T47D (cell line): ENCODE data around the gene PPP1R12B.
A peak's percentile ranks its signal among the peaks of the same experiment; 100 is the strongest.
"Not testable (repeated sequence)": the region's sequence is repeated elsewhere in the genome, so short reads cannot be mapped to it uniquely, and the experiment has no call there.

Experiments used
- DNase-seq, 2 experiments: peaks; one replicate each; pipeline versions ENCODE4 v3.0.0 to v3.0.0-alpha.2; 2011 to 2012; ENCODE audit warnings: low read depth in 1 of 2, low spot score in 1 of 2
- JUND ChIP-seq: IDR thresholded peaks from 2 replicates; pipeline ENCODE4 v1.6.1; 2012; ENCODE audit warnings: low read depth
- in situ Hi-C: cut with HindIII; loops from 2 replicates; pipeline ENCODE4 v1.10.0; 2016; ENCODE audit warnings: low sequenced_read_pairs, low pct_unique_long_range_greater_than_20kb

PPP1R12B gene

DNA sequence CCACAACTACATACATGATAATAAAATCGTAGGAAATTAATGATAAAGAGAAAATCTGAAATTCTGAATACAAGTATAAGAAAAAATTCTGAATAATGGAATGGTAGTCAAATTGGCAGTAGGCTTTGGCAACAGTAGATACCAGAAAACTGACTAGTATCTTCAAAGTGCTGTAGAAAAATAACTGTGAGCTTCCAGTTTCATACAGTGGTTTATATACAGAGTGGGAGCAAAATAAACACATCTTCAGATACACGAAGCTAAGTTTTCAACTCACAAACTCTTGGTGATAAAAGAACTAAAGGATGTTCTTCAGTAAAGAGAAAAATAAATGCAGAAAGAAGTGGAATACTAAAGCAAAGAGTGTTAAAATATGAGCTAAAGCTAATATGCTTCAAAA lies 173.4 kb downstream of the PPP1R12B start:
- in situ Hi-C loops, result no loop called here
- DNase-seq, result no peak
- TF ChIP-seq JUND, result no peak

- in situ Hi-C loops, DNase-seq: not testable (repeated sequence)
These were observed 177.6 kb downstream of the PPP1R12B start for GRCh38 chr1:202526056-202526455.

DNA sequence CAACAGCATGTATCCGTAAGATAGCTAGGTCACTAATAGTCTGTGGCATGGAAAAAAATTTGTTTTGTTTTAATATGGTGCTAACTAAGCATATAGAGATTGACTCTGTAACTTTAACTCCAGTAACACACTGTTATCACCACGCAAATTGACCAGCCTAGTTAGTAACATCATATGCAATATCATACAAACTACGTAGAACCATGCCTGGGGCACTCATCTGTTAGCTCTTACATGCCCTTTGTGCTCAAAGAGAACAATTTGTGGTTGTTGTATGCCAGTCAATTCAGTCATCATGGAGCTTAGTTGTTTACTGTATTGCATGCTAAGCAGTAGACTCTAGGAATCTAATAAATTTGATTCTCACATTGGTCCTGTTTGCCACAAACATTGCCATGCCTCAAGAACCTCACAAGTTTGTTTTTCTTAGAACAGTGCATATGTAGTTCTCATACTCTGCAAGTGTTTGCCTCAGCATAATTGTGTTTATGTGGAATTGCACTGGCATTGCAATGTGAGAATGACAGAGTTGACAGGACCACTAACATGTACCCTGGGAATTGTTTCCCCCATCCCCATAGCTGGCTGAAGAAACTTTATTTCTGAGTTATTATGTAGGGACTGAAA lies 179.7 kb downstream of the PPP1R12B start:
- DNase-seq, in situ Hi-C loops: not testable (repeated sequence)

DNA sequence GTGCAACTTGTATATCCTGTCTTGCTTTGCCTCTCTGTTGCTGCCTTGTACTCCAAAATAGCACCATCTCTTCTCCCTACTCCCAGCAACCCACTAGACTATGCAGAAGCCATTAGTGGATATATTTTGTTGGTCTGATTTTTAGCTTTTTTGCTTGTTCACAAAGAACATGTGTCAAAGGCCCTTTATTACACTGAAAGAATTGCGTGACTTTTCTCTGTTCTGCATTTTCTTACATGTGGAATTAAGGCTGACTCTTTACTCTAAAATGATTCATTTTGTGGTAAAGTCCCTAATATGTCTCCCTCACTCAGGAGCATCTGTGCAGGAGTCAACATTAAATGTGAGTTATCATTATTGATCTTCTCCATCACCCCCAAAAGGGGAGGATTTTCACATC lies 182.2 kb downstream of the PPP1R12B start:
- DNase-seq, in situ Hi-C loops: not testable (repeated sequence)

DNA sequence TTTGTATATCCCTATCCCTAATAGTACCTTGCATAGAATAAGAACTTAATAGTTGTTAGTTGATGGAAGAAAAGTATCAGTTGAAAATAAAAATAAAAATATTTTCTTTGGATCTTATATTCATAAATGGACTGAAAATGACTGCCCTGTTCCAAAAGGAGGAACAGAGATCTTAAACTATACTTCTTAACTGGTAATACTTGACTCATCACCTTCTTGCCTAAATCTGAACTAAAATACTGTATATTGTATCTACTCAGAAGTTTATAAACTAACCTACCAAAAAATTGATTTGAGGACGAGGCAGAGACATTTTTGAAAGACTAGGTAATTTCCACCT lies 182.9 kb downstream of the PPP1R12B start:
- no peak for DNase-seq
- in situ Hi-C loops, result no loop called here

GRCh38 chr1:202531812-202532616 lies 183.5 kb downstream of the PPP1R12B start:
- DNase-seq, in situ Hi-C loops: not testable (repeated sequence)

More for the DNA sequence above, 182.9 kb downstream of the PPP1R12B start:
- TF ChIP-seq JUND, result no peak

DNA sequence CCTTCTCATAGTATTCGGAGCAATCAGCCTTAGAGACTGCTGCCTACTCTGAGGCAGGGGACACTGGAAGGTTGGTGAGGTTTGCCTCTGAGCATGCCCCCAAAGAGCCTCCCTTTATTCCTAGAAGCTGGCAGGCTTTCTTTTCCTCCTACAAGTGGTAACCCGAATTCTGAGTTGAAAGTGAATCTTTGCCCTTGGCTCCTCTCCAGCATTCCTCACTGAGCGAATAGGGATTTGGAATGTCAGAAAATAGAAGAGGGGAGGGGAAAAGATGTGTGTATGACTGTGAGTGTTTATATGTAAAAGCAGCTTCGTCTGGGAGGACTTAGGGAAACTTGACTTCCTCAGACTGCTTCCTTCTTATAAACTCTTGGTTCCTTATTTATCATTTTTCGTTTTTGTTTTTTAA lies 190.7 kb downstream of the PPP1R12B start:
- in situ Hi-C loops, result not testable (repeated sequence)
- DNase-seq, result peak in 1 of 2 experiments; percentile 57

DNA sequence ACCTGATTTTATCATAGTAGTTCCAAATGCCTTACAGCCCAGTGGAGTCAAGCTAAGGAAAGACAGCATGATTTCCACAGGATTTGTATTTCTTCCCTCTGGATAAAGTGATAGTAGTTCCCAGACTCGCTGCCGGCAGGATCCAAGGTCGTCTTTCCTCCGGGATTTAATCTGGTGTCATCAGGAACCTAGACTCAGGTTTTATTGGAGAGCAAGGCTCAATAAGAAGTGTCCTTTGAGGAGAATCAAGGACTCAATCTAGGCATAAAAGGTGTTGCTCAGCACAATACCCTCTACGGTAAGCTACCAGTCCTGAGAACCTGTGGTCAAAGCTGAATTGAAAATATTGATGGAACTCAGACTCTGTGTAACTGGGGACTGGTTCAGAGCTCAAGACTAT lies 191.1 kb downstream of the PPP1R12B start:
- in situ Hi-C loops, DNase-seq: not testable (repeated sequence)

DNA sequence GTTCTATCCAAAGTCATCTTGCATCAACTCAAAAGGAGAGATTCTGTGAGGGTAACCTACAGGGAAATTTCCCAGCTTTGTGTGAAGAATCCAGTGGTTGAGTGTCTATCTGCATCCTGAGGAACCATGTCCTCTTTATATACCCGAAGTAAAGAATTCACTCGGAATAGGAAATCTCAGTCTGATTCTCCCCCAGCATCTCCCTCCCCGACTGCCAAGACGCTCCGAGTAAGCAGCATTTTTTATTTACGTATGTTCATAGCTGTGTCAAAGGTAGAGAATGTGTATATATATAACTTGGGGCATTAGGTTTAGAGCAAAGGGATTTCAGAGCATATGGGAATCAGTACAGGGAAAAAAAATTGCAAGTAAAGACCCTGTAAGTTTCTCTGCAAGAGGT lies 191.5 kb downstream of the PPP1R12B start:
- TF ChIP-seq JUND, result no peak
- in situ Hi-C loops, result no loop called here

GRCh38 chr1:202540448-202540847 lies 191.9 kb downstream of the PPP1R12B start:
- no peak for TF ChIP-seq JUND
- in situ Hi-C loops, result no loop called here
- DNase-seq, result no peak

More for the DNA sequence above, 191.5 kb downstream of the PPP1R12B start:
- DNase-seq, result no peak

GRCh38 chr1:202540858-202541257 lies 192.4 kb downstream of the PPP1R12B start:
- in situ Hi-C loops, DNase-seq: not testable (repeated sequence)

- in situ Hi-C loops, DNase-seq: not testable (repeated sequence)
These were observed 193.9 kb downstream of the PPP1R12B start for GRCh38 chr1:202542415-202542814.

DNA sequence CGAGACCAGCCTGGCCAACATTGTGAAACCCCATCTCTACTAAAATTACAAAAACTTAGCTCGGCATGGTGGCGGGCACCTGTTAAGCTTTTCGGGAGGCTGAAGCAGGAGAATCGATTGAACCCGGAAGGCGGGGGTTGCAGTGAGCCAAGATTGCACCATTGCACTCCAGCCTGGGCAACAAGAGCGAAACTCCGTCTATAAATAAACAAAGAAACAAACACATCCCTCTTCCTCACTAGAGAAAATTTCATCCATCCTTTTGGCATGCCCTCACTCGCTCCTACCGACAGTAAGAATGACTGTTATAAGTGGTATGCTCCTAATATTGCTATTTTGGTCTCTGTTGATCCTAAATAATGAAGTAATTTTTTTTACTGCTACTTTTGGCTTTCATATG lies 195.0 kb downstream of the PPP1R12B start:
- DNase-seq, in situ Hi-C loops: not testable (repeated sequence)

DNA sequence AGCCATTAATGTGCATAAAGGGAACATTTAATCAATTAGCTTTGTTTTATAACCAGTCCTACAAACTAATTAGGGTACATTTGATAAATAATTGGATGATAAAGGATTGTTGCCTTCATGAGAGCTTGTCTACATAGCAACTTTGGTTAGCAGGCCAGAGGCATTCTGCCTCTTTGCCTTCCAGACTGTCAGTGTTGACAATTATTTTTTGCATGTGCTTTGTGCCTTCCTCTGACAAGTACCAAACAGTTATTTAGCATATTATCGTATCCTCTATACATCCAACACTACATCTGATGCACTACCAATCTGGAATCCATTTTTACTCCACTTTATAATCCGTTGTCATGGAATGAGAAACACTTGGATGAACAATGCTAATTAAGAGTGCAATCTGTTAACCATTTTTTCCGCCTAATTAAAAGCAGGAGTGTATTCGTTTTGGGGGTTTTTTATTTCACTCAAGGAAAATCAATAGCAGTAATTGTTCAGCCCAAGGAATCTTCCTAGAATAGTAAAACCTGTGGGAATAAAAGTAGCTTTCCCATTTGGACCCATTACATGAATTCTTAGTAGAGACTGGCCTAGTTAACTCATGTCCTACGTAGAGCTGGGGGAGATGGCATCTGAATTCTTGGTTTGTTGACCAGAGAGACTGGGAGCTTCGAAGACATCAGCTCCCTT lies 196.4 kb downstream of the PPP1R12B start:
- DNase-seq, in situ Hi-C loops: not testable (repeated sequence)

DNA sequence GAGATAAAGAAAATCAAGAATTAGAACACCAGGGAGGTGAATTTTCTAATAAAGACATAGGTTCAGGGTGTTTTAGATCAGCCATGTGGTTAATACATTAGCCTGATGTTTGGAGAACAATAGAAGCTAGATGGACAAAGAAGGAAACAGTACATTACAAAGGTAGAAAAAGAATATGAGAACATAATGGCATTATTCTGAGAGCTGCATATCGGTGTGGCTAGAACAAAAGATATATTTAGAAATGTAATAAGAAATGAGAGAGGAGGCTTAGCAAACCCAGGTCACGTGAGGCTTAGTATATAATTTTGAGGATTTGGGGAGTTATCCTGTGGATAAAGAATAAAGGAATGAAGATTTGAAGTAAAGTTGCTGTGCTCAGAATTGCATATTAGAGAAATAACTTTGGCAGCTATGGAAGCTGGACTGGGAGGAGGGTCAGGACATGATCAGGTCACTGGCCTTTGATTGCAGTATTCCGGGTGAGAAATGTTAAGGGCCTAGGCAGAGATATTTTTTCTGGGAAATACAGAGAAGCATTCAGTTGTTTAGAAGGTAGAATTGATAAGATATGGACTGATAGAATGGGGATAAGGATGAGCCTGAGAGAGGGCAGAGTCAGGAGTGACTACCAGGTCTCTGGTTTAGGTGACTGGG lies 197.3 kb downstream of the PPP1R12B start:
- in situ Hi-C loops, DNase-seq: not testable (repeated sequence)

- in situ Hi-C loops, DNase-seq: not testable (repeated sequence)
These were observed 197.9 kb downstream of the PPP1R12B start for GRCh38 chr1:202546377-202546776.

- in situ Hi-C loops, DNase-seq: not testable (repeated sequence)
These were observed 198.3 kb downstream of the PPP1R12B start for GRCh38 chr1:202546796-202547195.
